Lower leg skin (tissue), 3 donors: ENCODE measurements around the gene RBL1.

ENCODE experiments used
- POLR2A ChIP-seq, 2 donors: fragments of 450-650 bp; IDR thresholded peaks; one replicate each; pipeline ENCODE4 v1.6.1; 2016 to 2017; ENCODE audit warnings: antibody characterized with exemption in 2 of 2, mild to moderate bottlenecking in 1 of 2, moderate library complexity in 1 of 2
- TF ChIP-seq, protein P1 (sequence below), 3 donors: fragments of 450-650 bp; IDR thresholded peaks; one replicate each; pipeline ENCODE4 v1.5.1; 2016; ENCODE audit warnings: antibody characterized with exemption in 3 of 3, mild to moderate bottlenecking in 3 of 3, moderate library complexity in 2 of 3

DNA sequence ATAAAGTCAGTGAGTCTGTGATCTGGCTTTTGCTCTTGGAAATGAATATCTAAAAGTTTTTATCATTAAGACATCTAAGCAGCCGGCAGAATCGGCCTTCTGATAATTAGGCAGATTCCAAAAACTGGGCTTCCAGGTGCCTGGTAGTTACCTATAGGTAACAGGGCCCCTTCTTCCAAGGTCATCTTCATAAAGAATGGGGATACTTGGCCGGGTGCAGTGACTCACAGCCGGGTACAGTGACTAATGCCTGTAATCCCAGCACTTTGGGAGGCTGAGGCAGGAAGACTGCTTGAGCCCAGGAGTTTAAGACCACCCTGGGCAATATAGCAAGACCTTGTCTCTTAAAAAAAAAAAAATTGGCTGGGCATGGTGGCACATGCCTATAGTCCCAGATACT, 12.9 kb upstream of the RBL1 start:
- TF ChIP-seq, protein P1, sequence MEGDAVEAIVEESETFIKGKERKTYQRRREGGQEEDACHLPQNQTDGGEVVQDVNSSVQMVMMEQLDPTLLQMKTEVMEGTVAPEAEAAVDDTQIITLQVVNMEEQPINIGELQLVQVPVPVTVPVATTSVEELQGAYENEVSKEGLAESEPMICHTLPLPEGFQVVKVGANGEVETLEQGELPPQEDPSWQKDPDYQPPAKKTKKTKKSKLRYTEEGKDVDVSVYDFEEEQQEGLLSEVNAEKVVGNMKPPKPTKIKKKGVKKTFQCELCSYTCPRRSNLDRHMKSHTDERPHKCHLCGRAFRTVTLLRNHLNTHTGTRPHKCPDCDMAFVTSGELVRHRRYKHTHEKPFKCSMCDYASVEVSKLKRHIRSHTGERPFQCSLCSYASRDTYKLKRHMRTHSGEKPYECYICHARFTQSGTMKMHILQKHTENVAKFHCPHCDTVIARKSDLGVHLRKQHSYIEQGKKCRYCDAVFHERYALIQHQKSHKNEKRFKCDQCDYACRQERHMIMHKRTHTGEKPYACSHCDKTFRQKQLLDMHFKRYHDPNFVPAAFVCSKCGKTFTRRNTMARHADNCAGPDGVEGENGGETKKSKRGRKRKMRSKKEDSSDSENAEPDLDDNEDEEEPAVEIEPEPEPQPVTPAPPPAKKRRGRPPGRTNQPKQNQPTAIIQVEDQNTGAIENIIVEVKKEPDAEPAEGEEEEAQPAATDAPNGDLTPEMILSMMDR (IDR thresholded peaks at IDR 0.05), result no peak
- no peak for TF ChIP-seq POLR2A (IDR thresholded peaks at IDR 0.05)
